Activated B cell treated with CpG ODN at 0.5 μM for 24 hours (primary cell): Measurements from ENCODE around the gene CCR9. TPM values are rescaled to one million over a fixed set of nuclear protein-coding genes. Genes with fewer than 3 reads are reported as not detected.

Source experiments
- ATAC-seq: fragments of 200-7000 bp; cut with Tn5 transposase; one replicate; pipeline ENCODE4 v1.10.0; 2021; ENCODE audit warnings: low read depth, mild to moderate bottlenecking, moderate library complexity
- CTCF ChIA-PET: fragments of 350-600 bp; sonication (Branson Sonifier 250); formaldehyde crosslinking; loops from one replicate; lab custom pipeline; 2021; ENCODE audit warnings: antibody characterized with exemption; lab: Charles Lee
- POLR2A ChIA-PET: fragments of 350-600 bp; sonication (Branson Sonifier 250); formaldehyde crosslinking; loops from one replicate; lab custom pipeline; 2021; ENCODE audit warnings: antibody characterized with exemption; lab: Charles Lee
- DNase-seq: peaks from one replicate; pipeline ENCODE4 v3.0.0; 2022
- H3K27ac Mint-ChIP-seq: one replicate; pipeline ENCODE4 v1.8.0; 2020; ENCODE audit warnings: mixed read lengths
- H3K27me3 Mint-ChIP-seq: one replicate; pipeline ENCODE4 v1.8.0; 2021; ENCODE audit warnings: mixed read lengths
- H3K36me3 Mint-ChIP-seq: one replicate; pipeline ENCODE4 v1.8.0; 2021; ENCODE audit warnings: low read depth, mixed read lengths
- H3K4me1 Mint-ChIP-seq: one replicate; pipeline ENCODE4 v1.8.0; 2021; ENCODE audit warnings: mixed read lengths
- H3K4me3 Mint-ChIP-seq: one replicate; pipeline ENCODE4 v1.8.0; 2020; ENCODE audit warnings: mild to moderate bottlenecking, mixed read lengths
- H3K9me3 Mint-ChIP-seq: one replicate; pipeline ENCODE4 v1.8.0; 2020; ENCODE audit warnings: mixed read lengths
- CTCF ChIP-seq: fragments of 200-600 bp; IDR thresholded peaks from one replicate; pipeline ENCODE4 v1.8.0; 2022; ENCODE audit warnings: antibody characterized with exemption, mild to moderate bottlenecking
- intact Hi-C: fragments of 100-400 bp; cut with micrococcal nuclease; formaldehyde crosslinking; loops from one replicate; pipeline ENCODE4 v1.15.1; 2024
- total RNA-seq: library from RNA; stranded (reverse); gene quantifications from 2 replicates; pipeline ENCODE4 v1.2.3, GENCODE V29; 2022

Gene CCR9
- total RNA-seq, 1 donor from 2014 or later: 0.84 TPM

GRCh38 chr3:45946875-45947274 lies 60.5 kb downstream of the CCR9 start:
- Mint-ChIP-seq H3K9me3 (no peaks in the 10 kb centered on the region), H3K27me3 (no peaks in the 10 kb centered on the region), H3K4me1 (no peaks in the 10 kb centered on the region), H3K36me3 (peaks cover 77% of the 10 kb centered on the region), H3K27ac (no peak overlapping the region), H3K4me3 (no peak overlapping the region)
- TF ChIP-seq CTCF: no peak
- POLR2A ChIA-PET: no interaction called here
- intact Hi-C loops: no loop called here
- CTCF ChIA-PET: no interaction called here
- DNase-seq: no peak
- ATAC-seq: no peak

GRCh38 chr3:45947361-45947760 lies 61.0 kb downstream of the CCR9 start:
- no peak overlapping the region for H3K4me3 Mint-ChIP-seq
- intact Hi-C loops: no loop called here

GRCh38 chr3:45948311-45948781 lies 62.0 kb downstream of the CCR9 start:
- H3K27me3 Mint-ChIP-seq: no peaks in the 10 kb centered on the region
- no peaks in the 10 kb centered on the region for H3K9me3 Mint-ChIP-seq
- intact Hi-C loops: no loop called here
- no peak for TF ChIP-seq CTCF
- ChIA-PET CTCF (no interaction called here), POLR2A (no interaction called here)
- peaks cover 86% of the 10 kb centered on the region for H3K36me3 Mint-ChIP-seq
- no peaks in the 10 kb centered on the region for H3K4me1 Mint-ChIP-seq
- ATAC-seq (no peak), DNase-seq (no peak)
- H3K27ac Mint-ChIP-seq: no peak overlapping the region
- no peak overlapping the region for H3K4me3 Mint-ChIP-seq

More at GRCh38 chr3:45947361-45947760, 61.0 kb downstream of the CCR9 start:
- ATAC-seq (no peak), DNase-seq (no peak)
- no peak for TF ChIP-seq CTCF
- no peaks in the 10 kb centered on the region for H3K27me3 Mint-ChIP-seq
- H3K9me3 Mint-ChIP-seq: no peaks in the 10 kb centered on the region
- no peaks in the 10 kb centered on the region for H3K4me1 Mint-ChIP-seq
- H3K36me3 Mint-ChIP-seq: peaks cover 82% of the 10 kb centered on the region
- ChIA-PET CTCF (no interaction called here), POLR2A (no interaction called here)
- H3K27ac Mint-ChIP-seq: no peak overlapping the region

- no peak for DNase-seq
- no peak for TF ChIP-seq CTCF
- no peak for ATAC-seq
- Mint-ChIP-seq H3K4me1 (no peaks in the 10 kb centered on the region), H3K27me3 (no peaks in the 10 kb centered on the region), H3K27ac (no peak overlapping the region), H3K4me3 (no peak overlapping the region), H3K9me3 (no peaks in the 10 kb centered on the region), H3K36me3 (peaks cover 88% of the 10 kb centered on the region)
- ChIA-PET CTCF (no interaction called here), POLR2A (no interaction called here)
- intact Hi-C loops: no loop called here
Observed at GRCh38 chr3:45948881-45949280, 62.5 kb downstream of the CCR9 start.

- ChIA-PET POLR2A (no interaction called here), CTCF (no interaction called here)
- Mint-ChIP-seq H3K36me3 (peaks cover 93% of the 10 kb centered on the region), H3K4me1 (no peaks in the 10 kb centered on the region), H3K4me3 (no peak overlapping the region), H3K27ac (no peak overlapping the region), H3K9me3 (no peaks in the 10 kb centered on the region), H3K27me3 (no peaks in the 10 kb centered on the region)
- TF ChIP-seq CTCF: no peak
- no peak for ATAC-seq
- intact Hi-C loops: no loop called here
- DNase-seq: no peak
Observed at GRCh38 chr3:45949432-45949831, 63.1 kb downstream of the CCR9 start.
